Suprapubic skin (tissue), 4 donors: ENCODE measurements around the gene HSPA1A.

Experiments
- EP300 ChIP-seq: sonication (generic); formaldehyde crosslinking; IDR thresholded peaks from one replicate; pipeline ENCODE4 v1.6.1; 2017; ENCODE audit warnings: antibody characterized with exemption
- POLR2A ChIP-seq, 2 donors: fragments of 450-650 bp; IDR thresholded peaks; one replicate each; pipeline ENCODE4 v1.6.1; 2017; ENCODE audit warnings: antibody characterized with exemption in 2 of 2, mild to moderate bottlenecking in 2 of 2, moderate library complexity in 2 of 2
- POLR2AphosphoS5 ChIP-seq, 3 donors: sonication (generic); formaldehyde crosslinking; IDR thresholded peaks; one replicate each; pipeline ENCODE4 v1.6.1; 2017; ENCODE audit warnings: antibody characterized with exemption in 3 of 3
- TF ChIP-seq, protein P1 (sequence below), 2 donors: fragments of 200-600 bp in 1 of 2; fragments of 450-650 bp in 1 of 2; sonication (generic) in 1 of 2; IDR thresholded peaks; one replicate each; pipeline ENCODE4 v1.5.1; 2016 to 2019; ENCODE audit warnings: antibody characterized with exemption in 2 of 2, mild to moderate bottlenecking in 1 of 2, moderate library complexity in 1 of 2

- TF ChIP-seq, protein P1, sequence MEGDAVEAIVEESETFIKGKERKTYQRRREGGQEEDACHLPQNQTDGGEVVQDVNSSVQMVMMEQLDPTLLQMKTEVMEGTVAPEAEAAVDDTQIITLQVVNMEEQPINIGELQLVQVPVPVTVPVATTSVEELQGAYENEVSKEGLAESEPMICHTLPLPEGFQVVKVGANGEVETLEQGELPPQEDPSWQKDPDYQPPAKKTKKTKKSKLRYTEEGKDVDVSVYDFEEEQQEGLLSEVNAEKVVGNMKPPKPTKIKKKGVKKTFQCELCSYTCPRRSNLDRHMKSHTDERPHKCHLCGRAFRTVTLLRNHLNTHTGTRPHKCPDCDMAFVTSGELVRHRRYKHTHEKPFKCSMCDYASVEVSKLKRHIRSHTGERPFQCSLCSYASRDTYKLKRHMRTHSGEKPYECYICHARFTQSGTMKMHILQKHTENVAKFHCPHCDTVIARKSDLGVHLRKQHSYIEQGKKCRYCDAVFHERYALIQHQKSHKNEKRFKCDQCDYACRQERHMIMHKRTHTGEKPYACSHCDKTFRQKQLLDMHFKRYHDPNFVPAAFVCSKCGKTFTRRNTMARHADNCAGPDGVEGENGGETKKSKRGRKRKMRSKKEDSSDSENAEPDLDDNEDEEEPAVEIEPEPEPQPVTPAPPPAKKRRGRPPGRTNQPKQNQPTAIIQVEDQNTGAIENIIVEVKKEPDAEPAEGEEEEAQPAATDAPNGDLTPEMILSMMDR (IDR thresholded peaks at IDR 0.05), result no peak
- no peak for TF ChIP-seq POLR2A (IDR thresholded peaks at IDR 0.05)
- no peak for TF ChIP-seq EP300
- no peak for TF ChIP-seq POLR2AphosphoS5 (IDR thresholded peaks at IDR 0.05)
Observed at GRCh38 chr6:31837369-31838113, 22.2 kb downstream of the HSPA1A start.
